GM06990 (cell line): Measurements from ENCODE around the gene ZFPL1.

Source experiments
- DNase-seq: peaks from one replicate; pipeline ENCODE4 v3.0.0-alpha.2; 2011; ENCODE audit not compliant: insufficient read length; ENCODE audit errors: extremely low read depth
- H3K27me3 ChIP-seq: replicated peaks from 2 replicates; pipeline ENCODE4 v1.6.0; 2011; ENCODE audit warnings: low read length; ENCODE audit not compliant: control insufficient read depth, insufficient read depth
- H3K36me3 ChIP-seq: 2 replicates; pipeline ENCODE4 v1.5.1; 2011; ENCODE audit warnings: low read length; ENCODE audit not compliant: control insufficient read depth, insufficient read depth
- H3K4me3 ChIP-seq: replicated peaks from 2 replicates; pipeline ENCODE4 v1.5.1; 2011; ENCODE audit warnings: low read depth, mild to moderate bottlenecking, control low read depth, low read length
- TF ChIP-seq, protein P1 (sequence below): IDR thresholded peaks from 2 replicates; pipeline ENCODE4 v1.5.1; 2011; ENCODE audit warnings: low read length, control low read depth, mild to moderate bottlenecking, inconsistent platforms; ENCODE audit not compliant: insufficient read depth, poor library complexity, severe bottlenecking

Gene ZFPL1

DNA sequence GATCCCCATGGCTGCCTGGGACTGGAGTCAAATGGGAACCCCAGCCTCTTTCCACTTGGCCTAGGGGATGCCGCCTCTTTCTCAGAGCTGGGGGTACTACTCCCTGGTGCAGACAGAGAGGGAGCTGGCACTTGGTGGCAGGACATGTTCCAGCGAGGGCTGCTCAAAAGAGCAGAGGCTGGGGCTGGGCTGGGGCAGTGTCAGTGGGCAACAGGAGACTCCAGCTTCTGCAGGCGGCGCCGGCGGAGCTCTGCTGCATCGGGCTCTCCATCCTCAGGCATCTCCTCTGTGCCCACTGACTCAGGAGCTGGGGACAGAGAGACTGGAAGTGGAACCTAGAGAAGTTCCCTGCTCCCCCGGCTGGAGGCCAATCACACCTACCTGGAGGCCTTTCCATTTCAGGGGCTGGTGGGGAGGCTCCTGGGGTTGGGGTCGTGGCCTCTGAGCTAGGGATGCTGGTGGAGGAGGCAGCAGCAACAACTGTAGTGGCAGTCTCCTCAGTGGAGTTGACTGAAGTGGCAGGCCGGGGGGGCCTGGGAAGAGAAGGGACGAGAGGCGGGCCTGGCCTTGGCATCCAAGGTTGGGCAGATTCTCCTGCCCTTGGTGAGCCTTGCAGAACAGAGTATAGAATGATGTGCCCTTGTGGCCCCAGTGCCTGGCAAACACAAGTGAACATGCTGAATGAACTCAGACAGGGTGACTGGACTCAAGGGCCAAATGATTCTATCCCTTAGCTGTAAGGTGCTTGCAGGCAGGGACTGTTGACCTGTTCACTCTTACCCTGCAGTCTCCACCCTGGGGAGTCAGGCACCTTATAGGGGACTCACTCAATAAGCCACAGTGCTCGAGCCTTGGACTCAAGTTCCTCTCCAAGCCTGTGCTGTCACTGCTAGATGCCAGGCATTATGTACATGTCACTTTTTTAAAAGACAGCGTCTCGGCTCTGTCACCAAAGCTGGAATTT is 44.4 kb downstream of the ZFPL1 start:
- TF ChIP-seq, protein P1, sequence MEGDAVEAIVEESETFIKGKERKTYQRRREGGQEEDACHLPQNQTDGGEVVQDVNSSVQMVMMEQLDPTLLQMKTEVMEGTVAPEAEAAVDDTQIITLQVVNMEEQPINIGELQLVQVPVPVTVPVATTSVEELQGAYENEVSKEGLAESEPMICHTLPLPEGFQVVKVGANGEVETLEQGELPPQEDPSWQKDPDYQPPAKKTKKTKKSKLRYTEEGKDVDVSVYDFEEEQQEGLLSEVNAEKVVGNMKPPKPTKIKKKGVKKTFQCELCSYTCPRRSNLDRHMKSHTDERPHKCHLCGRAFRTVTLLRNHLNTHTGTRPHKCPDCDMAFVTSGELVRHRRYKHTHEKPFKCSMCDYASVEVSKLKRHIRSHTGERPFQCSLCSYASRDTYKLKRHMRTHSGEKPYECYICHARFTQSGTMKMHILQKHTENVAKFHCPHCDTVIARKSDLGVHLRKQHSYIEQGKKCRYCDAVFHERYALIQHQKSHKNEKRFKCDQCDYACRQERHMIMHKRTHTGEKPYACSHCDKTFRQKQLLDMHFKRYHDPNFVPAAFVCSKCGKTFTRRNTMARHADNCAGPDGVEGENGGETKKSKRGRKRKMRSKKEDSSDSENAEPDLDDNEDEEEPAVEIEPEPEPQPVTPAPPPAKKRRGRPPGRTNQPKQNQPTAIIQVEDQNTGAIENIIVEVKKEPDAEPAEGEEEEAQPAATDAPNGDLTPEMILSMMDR: no peak
- H3K36me3 ChIP-seq: peaks cover 67% of the 10 kb centered on the region
- no peak overlapping the region for H3K4me3 ChIP-seq
- no peak for DNase-seq
- no peaks in the 10 kb centered on the region for H3K27me3 ChIP-seq

DNA sequence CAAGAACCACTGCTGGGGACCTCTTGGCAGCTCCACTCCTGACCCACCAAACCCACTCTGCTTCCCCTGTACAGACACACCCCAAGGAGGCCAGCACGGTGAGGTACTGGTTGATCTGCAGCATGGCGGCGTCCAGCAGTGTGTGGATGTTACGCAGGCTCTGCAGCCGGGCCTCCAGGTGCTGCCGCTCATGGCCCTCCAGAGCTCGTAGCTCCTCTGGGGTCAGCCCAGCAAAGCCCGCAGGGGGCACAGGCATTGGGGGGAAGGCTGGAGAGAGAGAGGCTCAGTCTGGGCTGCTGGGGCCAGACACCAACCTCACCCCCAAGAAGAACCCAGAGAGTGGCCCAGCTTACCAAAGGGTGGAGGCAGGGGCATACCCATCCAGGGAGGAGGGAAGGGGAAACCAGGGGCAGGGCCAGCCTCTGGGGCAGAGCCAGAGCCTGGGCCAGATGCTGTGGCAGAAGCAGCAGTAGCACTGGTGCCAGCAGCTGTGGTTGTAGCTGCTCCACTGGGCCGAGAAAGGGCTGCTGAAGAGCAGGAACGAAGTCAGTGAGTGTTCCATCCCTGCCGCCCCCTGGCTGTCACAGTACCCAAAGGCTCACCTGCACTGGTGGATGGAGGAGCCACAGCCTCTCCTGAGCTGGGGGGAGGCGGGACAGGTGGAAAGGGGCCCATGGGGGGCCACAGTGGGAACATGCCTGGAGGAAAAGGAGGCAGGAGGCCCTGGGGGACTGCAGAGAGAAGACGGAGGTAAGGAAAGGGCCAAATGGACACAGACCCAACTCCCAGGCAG is 45.8 kb downstream of the ZFPL1 start:
- DNase-seq: no peak
- peaks cover 63% of the 10 kb centered on the region for H3K36me3 ChIP-seq
- no peaks in the 10 kb centered on the region for H3K27me3 ChIP-seq
- no peak overlapping the region for H3K4me3 ChIP-seq
- TF ChIP-seq, protein P1: peak; percentile 3

DNA sequence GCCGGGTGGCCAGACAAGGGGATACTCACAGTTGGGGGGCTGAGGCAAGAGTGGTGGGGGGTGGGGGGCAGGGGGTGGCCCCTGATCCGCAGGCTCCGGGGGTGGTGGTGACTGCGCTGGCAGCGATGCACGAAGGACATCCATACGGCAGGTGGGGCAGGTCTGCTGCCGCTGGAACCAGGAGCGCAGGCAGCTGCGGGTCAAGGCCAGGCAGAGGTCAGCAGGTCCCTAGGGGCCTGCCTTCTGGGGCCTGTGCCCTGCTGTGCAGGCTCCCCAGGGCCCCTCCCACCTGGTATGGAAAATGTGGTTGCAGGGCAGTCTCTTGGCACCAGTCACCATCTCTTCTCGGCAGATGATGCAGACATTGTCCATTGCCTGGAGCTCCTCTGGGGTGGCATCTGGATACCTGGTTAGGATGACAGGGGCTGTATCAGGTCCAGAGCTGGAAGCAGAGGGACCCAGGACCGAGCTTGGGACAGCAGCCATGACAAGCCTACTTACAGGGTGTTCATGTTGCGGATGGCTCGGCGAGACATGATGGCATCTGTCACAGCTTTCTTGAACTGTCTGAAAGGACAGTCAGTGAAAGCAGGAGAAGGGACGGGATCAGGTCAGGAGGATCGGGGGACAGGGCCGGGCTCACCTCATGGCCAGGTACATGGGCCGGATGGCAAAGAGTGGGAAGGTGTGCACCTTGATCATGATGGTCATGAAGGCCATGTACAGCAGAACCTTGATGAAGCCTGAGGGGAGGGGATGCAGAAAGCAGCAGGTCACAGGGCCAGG is 46.8 kb downstream of the ZFPL1 start:
- no peak for DNase-seq
- Histone ChIP-seq H3K4me3 (peak overlapping the region; percentile 97; the same call in 1 of the 2 replicates), H3K36me3 (peaks cover 55% of the 10 kb centered on the region), H3K27me3 (no peaks in the 10 kb centered on the region)
- TF ChIP-seq, protein P1: no peak

DNA sequence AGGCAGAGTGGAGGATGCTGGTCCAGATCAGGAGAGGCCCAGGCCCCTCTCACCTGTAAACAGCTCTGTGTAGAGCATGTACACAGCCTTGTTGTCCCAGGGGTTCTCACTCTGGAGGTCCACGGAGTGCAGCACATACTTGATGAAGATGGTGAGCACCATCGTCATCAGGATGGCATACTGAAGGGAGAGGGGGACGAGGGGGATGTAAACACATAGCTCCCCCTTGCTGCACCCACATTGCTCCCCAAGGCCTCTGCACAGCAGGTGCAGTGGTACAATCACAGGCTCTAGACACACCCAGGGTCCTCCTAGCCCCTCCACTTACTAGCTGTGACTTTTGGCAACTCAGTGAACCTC is 47.4 kb downstream of the ZFPL1 start:
- TF ChIP-seq, protein P1: no peak
- H3K4me3 ChIP-seq: peak overlapping the region; percentile 97

DNA sequence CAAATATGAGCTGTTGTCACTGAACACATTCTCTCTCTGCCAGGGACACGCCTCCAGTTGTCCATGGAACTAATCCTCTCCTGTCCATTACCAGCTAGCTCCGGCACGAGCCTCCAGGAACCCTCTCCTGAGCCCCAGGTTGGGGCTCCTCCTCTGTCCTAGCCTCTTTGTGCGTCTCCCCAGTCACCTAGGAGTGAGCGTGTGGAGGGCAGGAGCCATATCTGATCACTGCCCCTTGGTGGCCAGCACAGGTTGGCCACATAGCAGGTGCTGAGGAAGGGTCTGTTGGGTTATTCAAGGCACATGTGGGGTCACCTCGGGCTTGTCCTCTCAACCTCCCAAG is 47.8 kb downstream of the ZFPL1 start:
- Histone ChIP-seq H3K4me3 (peak overlapping the region; percentile 97), H3K36me3 (peaks cover 46% of the 10 kb centered on the region), H3K27me3 (no peaks in the 10 kb centered on the region)
- TF ChIP-seq, protein P1: no peak
- no peak for DNase-seq

More for the DNA sequence above, 47.4 kb downstream of the ZFPL1 start:
- no peak for DNase-seq
- H3K27me3 ChIP-seq: no peaks in the 10 kb centered on the region
- H3K36me3 ChIP-seq: peaks cover 51% of the 10 kb centered on the region
